PC-9 (cell line): ENCODE measurements around the gene WBP1L. TPM values are rescaled to one million over a fixed set of nuclear protein-coding genes. Genes with fewer than 3 reads are reported as not detected.

Experiments
- BruUV-seq: library from RNA; stranded (reverse); fragments of 400-500 nt; replicated peaks from 2 replicates; lab custom pipeline; 2021; lab: Mats Ljungman, UMichigan
- CTCF ChIA-PET: fragments of 300-600 bp; sonication (Branson Sonifier 250); formaldehyde crosslinking; loops from one replicate; lab custom pipeline; 2022; ENCODE audit warnings: antibody characterized with exemption; lab: Charles Lee
- POLR2A ChIA-PET: fragments of 300-600 bp; sonication (Branson Sonifier 250); formaldehyde crosslinking; loops from one replicate; lab custom pipeline; 2022; ENCODE audit warnings: antibody characterized with exemption; ENCODE audit not compliant: unreplicated experiment; lab: Charles Lee
- DNase-seq, 2 experiments: peaks; one replicate each; pipeline versions ENCODE4 v3.0.0 to v3.0.0-alpha.2; 2015 to 2022; ENCODE audit warnings: mixed read lengths in 1 of 2
- H2AFZ ChIP-seq: fragments of 200-600 bp; sonication (generic); 2 replicates; pipeline ENCODE4 v1.8.1; 2017; ENCODE audit warnings: antibody characterized with exemption
- H3F3A ChIP-seq: fragments of 200-600 bp; sonication (generic); 2 replicates; pipeline ENCODE4 v1.8.1; 2017; ENCODE audit warnings: antibody characterized with exemption, mild to moderate bottlenecking, low read depth; ENCODE audit not compliant: insufficient read depth
- H3K27ac ChIP-seq: fragments of 200-600 bp; sonication (generic); 2 replicates; pipeline ENCODE4 v1.6.1; 2016; ENCODE audit warnings: mixed run types
- H3K27me3 ChIP-seq: fragments of 200-600 bp; sonication (generic); 2 replicates; pipeline ENCODE4 v1.6.1; 2016; ENCODE audit warnings: low read depth, mixed run types; ENCODE audit not compliant: insufficient read depth
- H3K36me3 ChIP-seq: fragments of 200-600 bp; sonication (generic); 2 replicates; pipeline ENCODE4 v1.6.1; 2016; ENCODE audit warnings: low read depth, mixed run types
- H3K4me1 ChIP-seq: fragments of 200-600 bp; sonication (generic); replicated peaks from 2 replicates; pipeline ENCODE4 v1.6.1; 2016; ENCODE audit warnings: mixed run types; ENCODE audit not compliant: insufficient read depth
- H3K4me2 ChIP-seq: fragments of 200-600 bp; sonication (generic); 2 replicates; pipeline ENCODE4 v1.6.1; 2017; ENCODE audit warnings: mixed run types
- H3K4me3 ChIP-seq: fragments of 200-600 bp; sonication (generic); 2 replicates; pipeline ENCODE4 v1.6.1; 2016; ENCODE audit warnings: mixed run types
- H3K79me2 ChIP-seq: fragments of 200-600 bp; sonication (generic); 2 replicates; pipeline ENCODE4 v1.6.1; 2017; ENCODE audit warnings: low read depth, mixed run types
- H3K9me2 ChIP-seq: fragments of 200-600 bp; sonication (generic); 2 replicates; pipeline ENCODE4 v1.8.1; 2017; ENCODE audit warnings: mild to moderate bottlenecking; ENCODE audit not compliant: insufficient read depth
- H3K9me3 ChIP-seq: fragments of 200-600 bp; sonication (generic); 2 replicates; pipeline ENCODE4 v1.8.1; 2016; ENCODE audit warnings: low read depth; ENCODE audit not compliant: insufficient read depth
- H4K20me1 ChIP-seq: fragments of 200-600 bp; sonication (generic); 2 replicates; pipeline ENCODE4 v1.8.1; 2017; ENCODE audit not compliant: insufficient read depth
- EZH2 ChIP-seq: fragments of 200-600 bp; sonication (generic); IDR thresholded peaks from 2 replicates; pipeline ENCODE4 v1.8.0; 2017; ENCODE audit warnings: antibody characterized with exemption, low read depth
- intact Hi-C: fragments of 100-400 bp; cut with micrococcal nuclease; formaldehyde crosslinking; loops from one replicate; pipeline ENCODE4 v1.10.0; 2022; ENCODE audit not compliant: unreplicated experiment
- total RNA-seq: library from RNA; stranded (reverse); gene quantifications from 2 replicates; pipeline ENCODE4 v1.2.3, GENCODE V29; 2021
- TF ChIP-seq, protein P1 (sequence below): fragments of 200-600 bp; sonication (generic); conservative IDR thresholded peaks from 2 replicates; pipeline ENCODE4 v1.6.1; 2017; ENCODE audit warnings: mixed run types, antibody characterized with exemption, mild to moderate bottlenecking, moderate library complexity

WBP1L gene
- total RNA-seq, 1 experiment from 2014 or later, result 19.7 TPM

DNA sequence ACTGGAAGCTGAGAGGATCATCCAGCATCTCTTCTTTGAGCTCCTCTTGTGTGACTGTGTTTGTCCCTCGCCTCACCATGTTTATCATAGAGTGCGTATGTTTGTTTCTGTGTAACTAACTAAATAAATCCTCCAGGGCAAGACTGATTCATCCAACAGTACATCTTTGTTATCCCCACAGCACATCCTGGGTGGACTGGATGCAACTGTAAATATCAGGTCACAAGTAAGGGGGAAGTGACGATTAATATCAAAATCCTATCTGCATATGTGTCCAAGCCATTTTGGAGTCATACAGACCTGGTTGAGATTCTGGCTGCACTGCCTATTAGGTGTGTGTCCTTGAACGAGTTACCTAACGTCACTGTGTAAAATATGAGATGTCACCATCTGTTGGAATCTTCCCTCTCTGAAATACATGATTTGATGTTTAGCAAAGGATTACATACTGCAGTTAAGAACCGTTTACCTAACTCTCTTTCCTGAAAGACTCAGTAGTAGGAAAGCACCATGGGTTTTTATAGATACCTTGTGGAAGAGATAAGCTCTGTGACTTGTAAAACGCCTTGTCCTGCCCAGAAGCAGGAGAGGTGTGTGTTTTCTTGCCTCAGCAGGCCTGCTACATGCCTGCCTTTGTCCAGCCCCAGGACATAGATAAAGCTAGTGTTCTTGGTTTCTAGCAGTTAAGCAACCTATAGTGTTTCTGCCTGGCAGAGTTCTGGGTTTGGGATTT is 25.8 kb downstream of the WBP1L start:
- no peak for DNase-seq
- Histone ChIP-seq H3K36me3 (no peaks in the 10 kb centered on the region), H3K79me2 (no peaks in the 10 kb centered on the region), H4K20me1 (no peaks in the 10 kb centered on the region), H3K4me1 (peaks cover 5% of the 10 kb centered on the region; the same call in 1 of the 2 replicates), H3F3A (no peaks in the 10 kb centered on the region), H3K27me3 (no peaks in the 10 kb centered on the region), H3K27ac (no peak overlapping the region), H3K4me3 (no peak overlapping the region), H2AFZ (no peak overlapping the region), H3K9me3 (no peaks in the 10 kb centered on the region), H3K4me2 (no peak overlapping the region), H3K9me2 (no peaks in the 10 kb centered on the region)
- intact Hi-C loops, result loop anchor here (5.0 kb wide), 1 partner anchor 48 kb away; no protein-coding TSS in a partner anchor
- POLR2A ChIA-PET, result no interaction called here
- TF ChIP-seq, protein P1, sequence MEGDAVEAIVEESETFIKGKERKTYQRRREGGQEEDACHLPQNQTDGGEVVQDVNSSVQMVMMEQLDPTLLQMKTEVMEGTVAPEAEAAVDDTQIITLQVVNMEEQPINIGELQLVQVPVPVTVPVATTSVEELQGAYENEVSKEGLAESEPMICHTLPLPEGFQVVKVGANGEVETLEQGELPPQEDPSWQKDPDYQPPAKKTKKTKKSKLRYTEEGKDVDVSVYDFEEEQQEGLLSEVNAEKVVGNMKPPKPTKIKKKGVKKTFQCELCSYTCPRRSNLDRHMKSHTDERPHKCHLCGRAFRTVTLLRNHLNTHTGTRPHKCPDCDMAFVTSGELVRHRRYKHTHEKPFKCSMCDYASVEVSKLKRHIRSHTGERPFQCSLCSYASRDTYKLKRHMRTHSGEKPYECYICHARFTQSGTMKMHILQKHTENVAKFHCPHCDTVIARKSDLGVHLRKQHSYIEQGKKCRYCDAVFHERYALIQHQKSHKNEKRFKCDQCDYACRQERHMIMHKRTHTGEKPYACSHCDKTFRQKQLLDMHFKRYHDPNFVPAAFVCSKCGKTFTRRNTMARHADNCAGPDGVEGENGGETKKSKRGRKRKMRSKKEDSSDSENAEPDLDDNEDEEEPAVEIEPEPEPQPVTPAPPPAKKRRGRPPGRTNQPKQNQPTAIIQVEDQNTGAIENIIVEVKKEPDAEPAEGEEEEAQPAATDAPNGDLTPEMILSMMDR, result no peak
- no peak for TF ChIP-seq EZH2
- no TSS peak for BruUV-seq
- CTCF ChIA-PET, result no interaction called here

DNA sequence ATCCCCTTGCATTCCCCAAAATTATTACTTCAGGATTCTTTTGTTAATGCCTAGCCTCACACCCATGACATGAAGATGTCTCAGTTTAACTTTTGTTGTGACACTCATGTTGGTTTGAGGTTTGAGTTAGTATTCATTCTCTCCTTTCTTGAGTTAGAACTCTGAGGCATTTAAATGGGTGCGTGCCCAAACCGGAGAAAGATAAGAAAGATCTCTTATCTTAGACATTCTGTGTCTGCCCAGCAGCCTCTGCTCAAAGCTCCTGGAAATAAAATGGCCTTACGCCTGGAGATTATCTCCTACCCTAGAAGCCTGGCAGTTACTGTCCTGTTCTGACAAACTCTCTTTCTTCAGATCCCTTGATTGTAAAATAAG is 26.3 kb downstream of the WBP1L start:
- Histone ChIP-seq H3K27me3 (no peaks in the 10 kb centered on the region), H4K20me1 (no peaks in the 10 kb centered on the region), H3F3A (no peaks in the 10 kb centered on the region), H2AFZ (no peak overlapping the region), H3K27ac (no peak overlapping the region), H3K4me3 (no peak overlapping the region), H3K79me2 (no peaks in the 10 kb centered on the region), H3K4me1 (no peaks in the 10 kb centered on the region), H3K9me2 (no peaks in the 10 kb centered on the region), H3K36me3 (no peaks in the 10 kb centered on the region), H3K9me3 (no peaks in the 10 kb centered on the region), H3K4me2 (no peak overlapping the region)
- BruUV-seq, result no TSS peak
- POLR2A ChIA-PET, result no interaction called here
- no peak for DNase-seq
- TF ChIP-seq, protein P1, result no peak
- no peak for TF ChIP-seq EZH2
- intact Hi-C loops, result no loop called here
- CTCF ChIA-PET, result no interaction called here

DNA sequence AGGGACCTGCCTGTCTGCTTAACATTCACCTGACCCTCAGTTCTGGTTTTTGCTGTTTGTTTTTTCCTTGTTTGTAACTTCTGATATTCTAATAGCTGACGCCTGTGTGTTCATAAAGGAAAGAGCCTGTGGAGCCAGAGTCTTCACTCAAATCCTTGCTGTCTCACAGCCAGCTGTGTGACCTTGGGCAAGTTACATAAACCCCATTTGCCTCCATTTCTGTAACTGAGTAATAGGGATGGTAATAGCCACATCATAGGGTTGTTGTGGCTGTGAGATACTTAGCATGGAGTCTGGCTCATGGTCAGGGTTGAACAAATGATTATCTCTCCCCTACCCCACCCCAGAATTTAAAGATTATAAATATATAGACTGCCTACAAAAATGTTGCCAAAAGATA is 27.0 kb downstream of the WBP1L start:
- H3K4me1 ChIP-seq, result no peaks in the 10 kb centered on the region
- no peaks in the 10 kb centered on the region for H3K27me3 ChIP-seq
- H4K20me1 ChIP-seq, result no peaks in the 10 kb centered on the region
- no peaks in the 10 kb centered on the region for H3K9me2 ChIP-seq
- H3K36me3 ChIP-seq, result no peaks in the 10 kb centered on the region
- no peak overlapping the region for H3K4me2 ChIP-seq
- BruUV-seq, result no TSS peak
- H3K27ac ChIP-seq, result no peak overlapping the region
- no peaks in the 10 kb centered on the region for H3F3A ChIP-seq
- TF ChIP-seq, protein P1, result no peak
- no peak for TF ChIP-seq EZH2
- ChIA-PET POLR2A (interaction anchor here (0.7 kb wide), 1 partner anchor 268 kb away, joined by 8 read pairs; no protein-coding TSS in a partner anchor), CTCF (interaction anchor here (1.1 kb wide), 1 partner anchor 17 kb away, joined by 3 read pairs; no protein-coding TSS in a partner anchor)
- no peaks in the 10 kb centered on the region for H3K9me3 ChIP-seq
- H2AFZ ChIP-seq, result no peak overlapping the region
- intact Hi-C loops, result no loop called here
- H3K79me2 ChIP-seq, result no peaks in the 10 kb centered on the region
- DNase-seq, result no peak
- no peak overlapping the region for H3K4me3 ChIP-seq
